Activated T-helper 1 cell treated with Interleukin-2 at 50 U/mL for 16 hours (primary cell): ENCODE data around the gene RBM8A.

Experiments used
- DNase-seq: peaks from one replicate; pipeline ENCODE4 v3.0.0-alpha.2; 2020; ENCODE audit warnings: low read depth

RBM8A gene

GRCh38 chr1:145927063-145927886 lies at the start of gene RBM8A:
TSS of gene RBM8A (minus strand) at chr1:145927484. CDS start at chr1:145927426, 58 bp downstream.
- DNase-seq: peak; percentile 86

GRCh38 chr1:145977016-145977415 lies 49.7 kb upstream of the RBM8A start:
- no peak for DNase-seq

GRCh38 chr1:145975216-145975615 lies 47.9 kb upstream of the RBM8A start:
- no peak for DNase-seq

GRCh38 chr1:145974721-145975120 lies 47.4 kb upstream of the RBM8A start:
- DNase-seq: no peak

GRCh38 chr1:145972580-145972979 lies 45.3 kb upstream of the RBM8A start:
- no peak for DNase-seq

GRCh38 chr1:145967288-145967687 lies 40.0 kb upstream of the RBM8A start:
- no peak for DNase-seq

- DNase-seq: no peak
Measured at GRCh38 chr1:145965119-145965744, 37.9 kb upstream of the RBM8A start.

- peak; percentile 80 for DNase-seq
Measured at GRCh38 chr1:145964328-145965118, 37.2 kb upstream of the RBM8A start, which contains the start of the genes ANKRD34A and POLR3GL. TSS of gene ANKRD34A (minus strand) at chr1:145964575. CDS start at chr1:145961759, 2,816 bp downstream. TSS of gene POLR3GL (plus strand) at chr1:145964690. CDS start at chr1:145974866, 10,176 bp downstream.

GRCh38 chr1:145963265-145964019 lies 36.2 kb upstream of the RBM8A start:
- no peak for DNase-seq

- no peak for DNase-seq
Measured at GRCh38 chr1:145962157-145963102, 35.1 kb upstream of the RBM8A start.

GRCh38 chr1:145961425-145962156 lies 34.3 kb upstream of the RBM8A start:
- no peak for DNase-seq

GRCh38 chr1:145961109-145961424 lies 33.8 kb upstream of the RBM8A start:
- DNase-seq: no peak

GRCh38 chr1:145960468-145961108 lies 33.3 kb upstream of the RBM8A start:
- DNase-seq: no peak

- DNase-seq: no peak
Measured at GRCh38 chr1:145959957-145960467, 32.7 kb upstream of the RBM8A start.

GRCh38 chr1:145959333-145959732 lies 32.0 kb upstream of the RBM8A start:
- DNase-seq: no peak

- DNase-seq: no peak
Measured at GRCh38 chr1:145958734-145959133, 31.4 kb upstream of the RBM8A start.

GRCh38 chr1:145957443-145958319 lies 30.4 kb upstream of the RBM8A start, which contains the start of gene LIX1L:
TSS of gene LIX1L (minus strand) at chr1:145958017. CDS start at chr1:145957927, 90 bp downstream.
- DNase-seq: peak; percentile 91

GRCh38 chr1:145956781-145957442 lies 29.6 kb upstream of the RBM8A start:
- DNase-seq: no peak
